ENCODE data around the gene LRP5.

DNA sequence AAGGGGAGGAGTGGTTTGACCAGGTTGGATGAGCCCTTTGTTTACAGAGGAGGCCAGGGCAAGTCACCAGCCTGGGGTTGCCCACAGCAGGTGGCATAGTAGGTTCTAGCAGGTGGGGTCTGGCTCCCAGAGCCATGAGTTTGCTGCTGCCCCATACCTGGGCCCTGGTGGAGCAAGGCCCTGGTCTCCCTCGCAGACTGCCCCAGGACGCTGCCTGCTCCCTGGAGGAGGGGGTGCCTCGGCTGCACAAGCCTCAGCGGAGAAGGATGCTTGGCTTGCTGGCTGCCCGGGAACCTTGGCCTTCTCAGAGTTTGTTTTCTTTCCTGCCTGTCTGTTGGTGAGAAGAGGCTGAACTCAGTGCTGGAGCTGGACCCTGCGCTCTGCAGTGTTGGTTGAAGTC lies 54.9 kb downstream of the LRP5 start:
- TF ChIP-seq, protein P1, sequence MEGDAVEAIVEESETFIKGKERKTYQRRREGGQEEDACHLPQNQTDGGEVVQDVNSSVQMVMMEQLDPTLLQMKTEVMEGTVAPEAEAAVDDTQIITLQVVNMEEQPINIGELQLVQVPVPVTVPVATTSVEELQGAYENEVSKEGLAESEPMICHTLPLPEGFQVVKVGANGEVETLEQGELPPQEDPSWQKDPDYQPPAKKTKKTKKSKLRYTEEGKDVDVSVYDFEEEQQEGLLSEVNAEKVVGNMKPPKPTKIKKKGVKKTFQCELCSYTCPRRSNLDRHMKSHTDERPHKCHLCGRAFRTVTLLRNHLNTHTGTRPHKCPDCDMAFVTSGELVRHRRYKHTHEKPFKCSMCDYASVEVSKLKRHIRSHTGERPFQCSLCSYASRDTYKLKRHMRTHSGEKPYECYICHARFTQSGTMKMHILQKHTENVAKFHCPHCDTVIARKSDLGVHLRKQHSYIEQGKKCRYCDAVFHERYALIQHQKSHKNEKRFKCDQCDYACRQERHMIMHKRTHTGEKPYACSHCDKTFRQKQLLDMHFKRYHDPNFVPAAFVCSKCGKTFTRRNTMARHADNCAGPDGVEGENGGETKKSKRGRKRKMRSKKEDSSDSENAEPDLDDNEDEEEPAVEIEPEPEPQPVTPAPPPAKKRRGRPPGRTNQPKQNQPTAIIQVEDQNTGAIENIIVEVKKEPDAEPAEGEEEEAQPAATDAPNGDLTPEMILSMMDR (conservative IDR thresholded peaks at IDR 0.05; ENCODE audit: low read depth, low read length), result no peak
- TF ChIP-seq EZH2 (IDR thresholded peaks at IDR 0.05; ENCODE audit: borderline replicate concordance, low read depth, low read length, poor library complexity, severe bottlenecking), result no peak
